ENCODE results near the gene PRR11.

Gene PRR11

GRCh38 chr17:59139939-59140338 lies 15.6 kb upstream of the PRR11 start:
- TF ChIP-seq, protein P1, sequence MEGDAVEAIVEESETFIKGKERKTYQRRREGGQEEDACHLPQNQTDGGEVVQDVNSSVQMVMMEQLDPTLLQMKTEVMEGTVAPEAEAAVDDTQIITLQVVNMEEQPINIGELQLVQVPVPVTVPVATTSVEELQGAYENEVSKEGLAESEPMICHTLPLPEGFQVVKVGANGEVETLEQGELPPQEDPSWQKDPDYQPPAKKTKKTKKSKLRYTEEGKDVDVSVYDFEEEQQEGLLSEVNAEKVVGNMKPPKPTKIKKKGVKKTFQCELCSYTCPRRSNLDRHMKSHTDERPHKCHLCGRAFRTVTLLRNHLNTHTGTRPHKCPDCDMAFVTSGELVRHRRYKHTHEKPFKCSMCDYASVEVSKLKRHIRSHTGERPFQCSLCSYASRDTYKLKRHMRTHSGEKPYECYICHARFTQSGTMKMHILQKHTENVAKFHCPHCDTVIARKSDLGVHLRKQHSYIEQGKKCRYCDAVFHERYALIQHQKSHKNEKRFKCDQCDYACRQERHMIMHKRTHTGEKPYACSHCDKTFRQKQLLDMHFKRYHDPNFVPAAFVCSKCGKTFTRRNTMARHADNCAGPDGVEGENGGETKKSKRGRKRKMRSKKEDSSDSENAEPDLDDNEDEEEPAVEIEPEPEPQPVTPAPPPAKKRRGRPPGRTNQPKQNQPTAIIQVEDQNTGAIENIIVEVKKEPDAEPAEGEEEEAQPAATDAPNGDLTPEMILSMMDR (IDR thresholded peaks at IDR 0.05; ENCODE audit: low read length, missing control alignments) = no peak
- no peak overlapping the region for H3K4me3 ChIP-seq (replicated peaks; ENCODE audit: low read depth, low read length)
- no peak for DNase-seq (ENCODE audit: low read depth)

- no peak overlapping the region for H3K4me3 ChIP-seq (replicated peaks; ENCODE audit: low read depth, low read length)
- no peak for DNase-seq (ENCODE audit: low read depth)
These were observed 13.7 kb upstream of the PRR11 start for GRCh38 chr17:59141860-59142259.

GRCh38 chr17:59145571-59146096 lies 9.9 kb upstream of the PRR11 start:
- no peak overlapping the region for H3K4me3 ChIP-seq (replicated peaks; ENCODE audit: low read depth, low read length)
- no peak for DNase-seq (ENCODE audit: low read depth)
- TF ChIP-seq, protein P1 (IDR thresholded peaks at IDR 0.05; ENCODE audit: low read length, missing control alignments) = no peak

More at GRCh38 chr17:59141860-59142259, 13.7 kb upstream of the PRR11 start:
- TF ChIP-seq, protein P1 (IDR thresholded peaks at IDR 0.05; ENCODE audit: low read length, missing control alignments) = no peak

DNA sequence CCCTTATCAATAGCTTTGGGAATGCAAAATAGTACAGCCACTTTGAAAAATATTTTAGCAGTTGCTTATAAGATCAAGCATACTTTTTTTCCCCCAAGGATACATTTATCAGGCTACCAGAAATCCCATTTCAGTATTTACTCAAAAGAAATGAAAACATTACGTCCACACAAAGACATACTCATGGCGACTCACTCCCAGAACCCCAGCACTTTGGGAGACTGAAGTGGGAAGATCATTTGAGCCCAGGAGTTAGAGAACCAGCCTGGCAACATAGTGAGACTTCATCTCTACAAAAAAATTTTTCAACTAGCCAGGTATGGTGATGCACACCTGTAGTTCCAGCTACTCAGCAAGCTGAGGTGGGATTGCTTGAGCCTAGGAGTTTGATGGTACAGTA lies 6.5 kb upstream of the PRR11 start:
- no peak overlapping the region for H3K4me3 ChIP-seq (replicated peaks; ENCODE audit: low read depth, low read length)
- TF ChIP-seq, protein P1 (IDR thresholded peaks at IDR 0.05; ENCODE audit: low read length, missing control alignments) = no peak
- peak; percentile 24 for DNase-seq (ENCODE audit: low read depth)

GRCh38 chr17:59149841-59150511 lies 5.6 kb upstream of the PRR11 start:
- TF ChIP-seq, protein P1 (IDR thresholded peaks at IDR 0.05; ENCODE audit: low read length, missing control alignments) = no peak
- H3K4me3 ChIP-seq (replicated peaks; ENCODE audit: low read depth, low read length) = no peak overlapping the region
- DNase-seq (ENCODE audit: low read depth) = no peak

- no peak for DNase-seq (ENCODE audit: low read depth)
- TF ChIP-seq, protein P1 (IDR thresholded peaks at IDR 0.05; ENCODE audit: low read length, missing control alignments) = no peak
- H3K4me3 ChIP-seq (replicated peaks; ENCODE audit: low read depth, low read length) = no peak overlapping the region
These were observed 4.5 kb upstream of the PRR11 start for GRCh38 chr17:59151006-59151405.

GRCh38 chr17:59151591-59151990 lies 4.0 kb upstream of the PRR11 start:
- TF ChIP-seq, protein P1 (IDR thresholded peaks at IDR 0.05; ENCODE audit: low read length, missing control alignments) = no peak
- peak; percentile 48 for DNase-seq (ENCODE audit: low read depth)
- peak overlapping the region; percentile 32 for H3K4me3 ChIP-seq (replicated peaks; ENCODE audit: low read depth, low read length)
